ENCODE results near the gene IL9. TPM values are rescaled to one million over a fixed set of nuclear protein-coding genes. Genes with fewer than 3 reads are reported as not detected.

The IL9 gene
- total and polyA plus RNA-seq, 8 donors, result not detected

- peaks cover 0 to 43% (median 0%) of the 10 kb centered on the region in 3 donors for H3K27me3 ChIP-seq
- intact Hi-C loops (cut with DNase I; ENCODE audit: low total_unique reads), result no loop called here
- 50 to 59% (median 56%) methylated on average over 3 of the region's 3 CpGs for WGBS, 5 donors
- no peak overlapping the region for H3K27ac ChIP-seq
- H3K9me3 ChIP-seq, result no peaks in the 10 kb centered on the region
- H3K4me3 ChIP-seq, result no peak overlapping the region
- DNase-seq, result no peak
- H3K4me1 ChIP-seq, result no peaks in the 10 kb centered on the region
- no peaks in the 10 kb centered on the region for H3K36me3 ChIP-seq
- TF ChIP-seq POLR2A (IDR thresholded peaks at IDR 0.05) (no peak), EP300 (IDR thresholded peaks at IDR 0.05) (no peak), CTCF (IDR thresholded peaks at IDR 0.05) (no peak), POLR2AphosphoS5 (IDR thresholded peaks at IDR 0.05) (no peak)
Observed at GRCh38 chr5:135900276-135900675, 4.6 kb upstream of the IL9 start.

GRCh38 chr5:135898651-135899050 is 3.0 kb upstream of the IL9 start:
- Histone ChIP-seq H3K27me3 (peaks cover 0 to 48% (median 0%) of the 10 kb centered on the region in 3 donors), H3K27ac (no peak overlapping the region), H3K9me3 (no peaks in the 10 kb centered on the region), H3K4me1 (no peaks in the 10 kb centered on the region), H3K36me3 (no peaks in the 10 kb centered on the region), H3K4me3 (no peak overlapping the region)
- 80 to 87% (median 84%) methylated on average over 6 of the region's 6 CpGs for WGBS, 5 donors
- no peak for DNase-seq
- intact Hi-C loops (cut with DNase I; ENCODE audit: low total_unique reads), result no loop called here
- TF ChIP-seq EP300 (IDR thresholded peaks at IDR 0.05) (no peak), POLR2AphosphoS5 (IDR thresholded peaks at IDR 0.05) (no peak), POLR2A (IDR thresholded peaks at IDR 0.05) (no peak), CTCF (IDR thresholded peaks at IDR 0.05) (no peak)

- H3K36me3 ChIP-seq, result no peaks in the 10 kb centered on the region
- H3K27ac ChIP-seq, result no peak overlapping the region
- intact Hi-C loops (cut with DNase I; ENCODE audit: low total_unique reads), result no loop called here
- H3K4me1 ChIP-seq, result peaks cover 0 to 13% (median 3%) of the 10 kb centered on the region in 4 donors
- no peak for DNase-seq
- 29 to 58% (median 49%) methylated on average over 2 of the region's 2 CpGs for WGBS, 5 donors
- no peak for TF ChIP-seq CTCF (IDR thresholded peaks at IDR 0.05)
- TF ChIP-seq EP300 (IDR thresholded peaks at IDR 0.05), result no peak
- no peak for TF ChIP-seq POLR2AphosphoS5 (IDR thresholded peaks at IDR 0.05)
- no peak for TF ChIP-seq POLR2A (IDR thresholded peaks at IDR 0.05)
- no peaks in the 10 kb centered on the region for H3K9me3 ChIP-seq
- peaks cover 0 to 26% (median 0%) of the 10 kb centered on the region in 3 donors for H3K27me3 ChIP-seq
- H3K4me3 ChIP-seq, result no peak overlapping the region
Observed at GRCh38 chr5:135894789-135895188, 852 bp downstream of the IL9 start.

- intact Hi-C loops (cut with DNase I; ENCODE audit: low total_unique reads), result no loop called here
- TF ChIP-seq POLR2AphosphoS5 (IDR thresholded peaks at IDR 0.05), result no peak
- TF ChIP-seq CTCF (IDR thresholded peaks at IDR 0.05), result no peak
- no peak for TF ChIP-seq POLR2A (IDR thresholded peaks at IDR 0.05)
Observed at GRCh38 chr5:135894276-135894675, 1.4 kb downstream of the IL9 start.

More at GRCh38 chr5:135894276-135894675, 1.4 kb downstream of the IL9 start:
- no peak overlapping the region for H3K27ac ChIP-seq
- H3K36me3 ChIP-seq, result no peaks in the 10 kb centered on the region
- WGBS, 5 donors, result 53 to 65% (median 58%) methylated on average over 8 of the region's 8 CpGs
- H3K4me3 ChIP-seq, result no peak overlapping the region
- H3K4me1 ChIP-seq, result peaks cover 0 to 13% (median 3%) of the 10 kb centered on the region in 4 donors
- H3K9me3 ChIP-seq, result no peaks in the 10 kb centered on the region
- DNase-seq, result no peak
- H3K27me3 ChIP-seq, result peaks cover 0 to 21% (median 0%) of the 10 kb centered on the region in 3 donors
